PC-3 (cell line): ENCODE results near the gene TMC1. TPM values are rescaled to one million over a fixed set of nuclear protein-coding genes. Genes with fewer than 3 reads are reported as not detected.

Experiments
- ATAC-seq: fragments of 200-7000 bp; cut with Tn5 transposase; 2 replicates; pipeline ENCODE4 v1.9.1; 2020; ENCODE audit warnings: mild to moderate bottlenecking, moderate library complexity
- BruUV-seq: library from RNA; stranded (reverse); fragments of 400-500 nt; replicated peaks from 2 replicates; lab custom pipeline; 2021; lab: Mats Ljungman, UMichigan
- CTCF ChIA-PET: fragments of 300-600 bp; sonication (Branson Sonifier 250); formaldehyde crosslinking; loops from one replicate; lab custom pipeline; 2022; ENCODE audit warnings: antibody characterized with exemption; lab: Charles Lee
- POLR2A ChIA-PET: fragments of 300-600 bp; sonication (Branson Sonifier 250); formaldehyde crosslinking; loops from one replicate; lab custom pipeline; 2022; ENCODE audit warnings: antibody characterized with exemption; ENCODE audit not compliant: unreplicated experiment; lab: Charles Lee
- DNase-seq: peaks from one replicate; pipeline ENCODE4 v3.0.0-alpha.2; 2015
- H2AFZ ChIP-seq: fragments of 300-600 bp; sonication (generic); 2 replicates; pipeline ENCODE4 v1.6.0; 2016; ENCODE audit warnings: antibody characterized with exemption, low read length
- H3F3A ChIP-seq: fragments of 300-600 bp; sonication (generic); one replicate; pipeline ENCODE4 v1.6.0; 2017; ENCODE audit warnings: antibody characterized with exemption, low read length, control low read depth, mild to moderate bottlenecking; ENCODE audit not compliant: unreplicated experiment
- H3K27ac ChIP-seq: fragments of 300-600 bp; sonication (generic); 2 replicates; pipeline ENCODE4 v1.5.1; 2016; ENCODE audit warnings: mild to moderate bottlenecking, low read length
- H3K27me3 ChIP-seq: fragments of 300-600 bp; sonication (generic); 2 replicates; pipeline ENCODE4 v1.6.1; 2016; ENCODE audit warnings: low read length, mixed read lengths
- H3K36me3 ChIP-seq: fragments of 300-600 bp; sonication (generic); 2 replicates; pipeline ENCODE4 v1.6.1; 2016; ENCODE audit warnings: low read depth, mixed run types, low read length, mixed read lengths
- H3K4me1 ChIP-seq: fragments of 300-600 bp; sonication (generic); 2 replicates; pipeline ENCODE4 v1.5.1; 2016; ENCODE audit warnings: low read length; ENCODE audit not compliant: insufficient read depth
- H3K4me2 ChIP-seq: fragments of 300-600 bp; sonication (generic); 2 replicates; pipeline ENCODE4 v1.6.0; 2016; ENCODE audit warnings: low read length
- H3K4me3 ChIP-seq: fragments of 300-600 bp; sonication (generic); 2 replicates; pipeline ENCODE4 v1.5.1; 2016; ENCODE audit warnings: mild to moderate bottlenecking, low read length, mixed read lengths
- H3K79me2 ChIP-seq: fragments of 300-600 bp; sonication (generic); 2 replicates; pipeline ENCODE4 v1.6.1; 2017; ENCODE audit warnings: low read length, mixed read lengths
- H3K9ac ChIP-seq: fragments of 300-600 bp; sonication (generic); 2 replicates; pipeline ENCODE4 v1.6.0; 2016; ENCODE audit warnings: mild to moderate bottlenecking, low read length
- H3K9me2 ChIP-seq: fragments of 300-600 bp; sonication (generic); replicated peaks from 2 replicates; pipeline ENCODE4 v1.6.1; 2016; ENCODE audit warnings: mixed run types, low read length, mixed read lengths
- H3K9me3 ChIP-seq: fragments of 300-600 bp; sonication (generic); 2 replicates; pipeline ENCODE4 v1.6.1; 2016; ENCODE audit warnings: low read length, mixed read lengths
- H4K20me1 ChIP-seq: fragments of 300-600 bp; sonication (generic); 2 replicates; pipeline ENCODE4 v1.6.1; 2016; ENCODE audit warnings: low read length, mixed read lengths
- CTCF ChIP-seq: fragments of 300-600 bp; sonication (generic); conservative IDR thresholded peaks from 2 replicates; pipeline ENCODE4 v1.5.1; 2017; ENCODE audit warnings: antibody characterized with exemption, low read depth, mild to moderate bottlenecking, low read length
- EZH2 ChIP-seq: fragments of 300-600 bp; sonication (generic); IDR thresholded peaks from one replicate; pipeline ENCODE4 v1.6.1; 2017; ENCODE audit warnings: antibody characterized with exemption, mild to moderate bottlenecking, low read length; ENCODE audit not compliant: unreplicated experiment
- EZH2phosphoT487 ChIP-seq: fragments of 300-600 bp; sonication (generic); IDR thresholded peaks from 2 replicates; pipeline ENCODE4 v1.6.1; 2018; ENCODE audit warnings: mild to moderate bottlenecking, antibody characterized with exemption, low read length, borderline replicate concordance
- intact Hi-C: fragments of 100-400 bp; cut with micrococcal nuclease; formaldehyde crosslinking; loops from 2 replicates; pipeline ENCODE4 v1.9.0; 2023
- total RNA-seq: library from RNA; depleted of rRNA; stranded (reverse); fragments of >200 nt; gene quantifications from 2 replicates; pipeline ENCODE4 v1.2.3, GENCODE V29; 2014

The TMC1 gene
- total RNA-seq, 1 experiment from 2014 or later: 0.15 TPM

GRCh38 chr9:72650206-72650605, 128.8 kb downstream of the TMC1 start:
- TF ChIP-seq EZH2phosphoT487 (no peak), CTCF (no peak), EZH2 (no peak)
- no peak overlapping the region for H2AFZ ChIP-seq
- H3K27ac ChIP-seq: no peak overlapping the region
- no peak overlapping the region for H3K4me3 ChIP-seq
- no peaks in the 10 kb centered on the region for H4K20me1 ChIP-seq
- H3K9ac ChIP-seq: no peak overlapping the region
- BruUV-seq: no TSS peak
- H3K9me3 ChIP-seq: no peaks in the 10 kb centered on the region
- intact Hi-C loops: no loop called here
- ATAC-seq: no peak
- ChIA-PET POLR2A (interaction anchor here (0.5 kb wide), 1 partner anchor 17 kb away, joined by 3 read pairs; no protein-coding TSS in a partner anchor), CTCF (no interaction called here)
- H3K79me2 ChIP-seq: no peaks in the 10 kb centered on the region
- peaks cover 29% of the 10 kb centered on the region for H3K27me3 ChIP-seq
- H3K36me3 ChIP-seq: no peaks in the 10 kb centered on the region
- no peak overlapping the region for H3K4me2 ChIP-seq
- no peaks in the 10 kb centered on the region for H3K9me2 ChIP-seq
- no peaks in the 10 kb centered on the region for H3F3A ChIP-seq
- H3K4me1 ChIP-seq: no peaks in the 10 kb centered on the region
- peak; percentile 20 for DNase-seq

- H2AFZ ChIP-seq: no peak overlapping the region
Measured at GRCh38 chr9:72656021-72656420, 134.6 kb downstream of the TMC1 start.

More at GRCh38 chr9:72656021-72656420, 134.6 kb downstream of the TMC1 start:
- no peak for ATAC-seq
- Histone ChIP-seq H3K9me3 (no peaks in the 10 kb centered on the region), H3K27ac (no peak overlapping the region), H4K20me1 (no peaks in the 10 kb centered on the region), H3K27me3 (peaks cover 35% of the 10 kb centered on the region), H3K79me2 (no peaks in the 10 kb centered on the region), H3K36me3 (no peaks in the 10 kb centered on the region), H3K4me1 (no peaks in the 10 kb centered on the region), H3K4me2 (no peak overlapping the region), H3K4me3 (no peak overlapping the region), H3F3A (no peaks in the 10 kb centered on the region), H3K9me2 (no peaks in the 10 kb centered on the region), H3K9ac (no peak overlapping the region)
- intact Hi-C loops: no loop called here
- no TSS peak for BruUV-seq
- ChIA-PET POLR2A (no interaction called here), CTCF (no interaction called here)
- DNase-seq: no peak
- no peak for TF ChIP-seq EZH2phosphoT487
- no peak for TF ChIP-seq CTCF
- no peak for TF ChIP-seq EZH2
